Heart right ventricle (tissue), 16 donors: ENCODE data around the gene TMEM132D. TPM values are rescaled to one million over a fixed set of nuclear protein-coding genes. Genes with fewer than 3 reads are reported as not detected.

ENCODE experiments used
- ATAC-seq, 8 donors: fragments of 200-7000 bp; cut with Tn5 transposase; one replicate each; pipeline ENCODE4 v1.9.1; 2020; ENCODE audit warnings: mild to moderate bottlenecking in 8 of 8, moderate library complexity in 8 of 8, moderate number of reproducible peaks in 1 of 8
- DNase-seq, 2 donors: peaks; one replicate each; pipeline ENCODE4 v3.0.0-alpha.2; 2020
- H3K27ac ChIP-seq, 10 donors: fragments of 200-600 bp; sonication (generic) in 2 of 10; one replicate each; pipeline versions ENCODE4 v1.5.0 to v1.8.0; 2020 to 2022; ENCODE audit warnings: mild to moderate bottlenecking in 3 of 10
- H3K27me3 ChIP-seq, 7 donors: fragments of 200-600 bp; one replicate each; pipeline ENCODE4 v1.8.0; 2021 to 2022; ENCODE audit warnings: mild to moderate bottlenecking in 2 of 7
- H3K36me3 ChIP-seq, 9 donors: fragments of 200-600 bp; sonication (generic) in 1 of 9; one replicate each; pipeline versions ENCODE4 v1.5.0 to v1.8.0; 2020 to 2022; ENCODE audit warnings: mild to moderate bottlenecking in 2 of 9
- H3K4me1 ChIP-seq, 9 donors: fragments of 200-600 bp; sonication (generic) in 1 of 9; one replicate each; pipeline versions ENCODE4 v1.5.0 to v1.8.0; 2020 to 2022; ENCODE audit warnings: mild to moderate bottlenecking in 4 of 9
- H3K4me3 ChIP-seq, 10 donors: fragments of 200-600 bp; sonication (generic) in 2 of 10; one replicate each; pipeline versions ENCODE4 v1.5.0 to v1.8.0; 2020 to 2022; ENCODE audit warnings: mild to moderate bottlenecking in 7 of 10, moderate library complexity in 2 of 10
- H3K9me3 ChIP-seq, 11 donors: fragments of 200-600 bp in 10 of 11; sonication (generic) in 2 of 11; one replicate each; pipeline versions ENCODE4 v1.5.0 to v1.8.0; 2013 to 2022; ENCODE audit warnings: mild to moderate bottlenecking in 2 of 11, control low read depth in 1 of 11, moderate library complexity in 1 of 11
- CTCF ChIP-seq, 9 donors: fragments of 200-600 bp; sonication (generic) in 2 of 9; IDR thresholded peaks; one replicate each; pipeline versions ENCODE4 v1.5.0 to v1.8.0; 2021 to 2022; ENCODE audit warnings: antibody characterized with exemption in 9 of 9, mild to moderate bottlenecking in 5 of 9, moderate library complexity in 1 of 9
- WGBS, 2 donors: extraction: QIAGEN DNeasy Blood & Tissue Kit; methylation state at CpG; one replicate each; pipeline ENCODE4 v1.1.7; 2013; ENCODE audit warnings: inconsistent platforms in 1 of 2; 5-methylcytosine and 5-hydroxymethylcytosine counted together
- intact Hi-C, 10 donors: fragments of 100-400 bp; cut with DNase I; formaldehyde crosslinking; loops; one replicate each; pipeline versions ENCODE4 v1.11.1 to v1.14.2; 2022
- polyA plus RNA-seq, 2 donors: library from polyadenylated mRNA; stranded (reverse); fragments of 200-250 nt; gene quantifications; one replicate each; pipeline ENCODE4 v1.2.3, GENCODE V29; 2013
- total RNA-seq, 10 donors: library from RNA; stranded (reverse); fragmentation: NEBNext Ultra II Directional in 3 of 10; extraction: Animal tissue kit (Norgen Biotek cat#: 25700) in 3 of 10; gene quantifications; one replicate each; pipeline versions ENCODE4 v1.2.1 to v1.2.4, GENCODE V29; 2021 to 2023
- donor health status: Arrhythmogenic right ventricular cardiomyopathy.
- donor health status: ischemic (EF 13 %, LVEDD 7.1; RV severe dilation, severe dysfunction).
- donor health status: healthy with polysubstance abuse.
- donor health status: DM: no; HTN: yes; CAD: no.
- donor health status: DM: no; HTN: no; CAD: no.
- donor health status: ischemic (EF 25% LVEDD 6.9; RV normal size, moderate dysfunction).
- donor health status: ischemic (EF 25% LVEDD 5.7; RV mildly dilated, moderate dysfunction).
- donor health status: healthy.
- donor health status: DM: yes; HTN: yes; CAD: no.
- donor health status: Ischemic cardiomyopathy.
- donor health status: ischemic (EF 35%, LVEDD 5.7; RV mildly dilated, moderate dysfunction).
- donor health status: nonischemic (EF 11% LVEDD 7.7; RV severe dilation, severe dysfunction).
- donor health status: DM: yes; HTN: yes; CAD: no.
- donor health status: PGD.
- donor health status: ischemic (EF 29% LVEDD 5.4; RV normal size, mild dysfunction).
- donor health status: nonischemic (EF 23%, LVEDD 6.1; RV moderate dilation, normal function).

The TMEM132D gene
- total and polyA plus RNA-seq, 12 donors: not detected

GRCh38 chr12:129670256-129670920 is 233.4 kb downstream of the TMEM132D start:
- intact Hi-C loops: no loop called here
- Histone ChIP-seq H3K4me3 (no peak overlapping the region), H3K27ac (no peak overlapping the region), H3K27me3 (no peaks in the 10 kb centered on the region), H3K9me3 (peaks cover 0 to 9% (median 0%) of the 10 kb centered on the region in 11 donors), H3K4me1 (no peaks in the 10 kb centered on the region), H3K36me3 (no peaks in the 10 kb centered on the region)
- ATAC-seq: no peak
- TF ChIP-seq CTCF (IDR thresholded peaks at IDR 0.05): no peak
- DNase-seq: no peak
- WGBS, 2 donors: 64% methylated on average over 6 of the region's 6 CpGs

- 75 to 85% methylated on average over 6 of the region's 6 CpGs for WGBS, 2 donors
- no peak overlapping the region for H3K4me3 ChIP-seq
- H3K9me3 ChIP-seq: peaks cover 0 to 21% (median 0%) of the 10 kb centered on the region in 11 donors
- no peak overlapping the region for H3K27ac ChIP-seq
- no peak for TF ChIP-seq CTCF (IDR thresholded peaks at IDR 0.05)
- H3K4me1 ChIP-seq: no peaks in the 10 kb centered on the region
- no peak for DNase-seq
- intact Hi-C loops: no loop called here
- no peak for ATAC-seq
- no peaks in the 10 kb centered on the region for H3K36me3 ChIP-seq
- H3K27me3 ChIP-seq: no peaks in the 10 kb centered on the region
These were observed 238.4 kb downstream of the TMEM132D start for GRCh38 chr12:129665414-129665813.

GRCh38 chr12:129662234-129662633 is 241.6 kb downstream of the TMEM132D start:
- no peak overlapping the region for H3K27ac ChIP-seq
- no peaks in the 10 kb centered on the region for H3K36me3 ChIP-seq
- ATAC-seq: no peak
- no peak overlapping the region for H3K4me3 ChIP-seq
- no peaks in the 10 kb centered on the region for H3K27me3 ChIP-seq
- intact Hi-C loops: no loop called here
- H3K9me3 ChIP-seq: peaks cover 0 to 21% (median 0%) of the 10 kb centered on the region in 11 donors
- DNase-seq: no peak
- no peak for TF ChIP-seq CTCF (IDR thresholded peaks at IDR 0.05)
- 80 to 86% methylated on average over 9 of the region's 9 CpGs for WGBS, 2 donors
- no peaks in the 10 kb centered on the region for H3K4me1 ChIP-seq

GRCh38 chr12:129660946-129661345 is 242.9 kb downstream of the TMEM132D start:
- TF ChIP-seq CTCF (IDR thresholded peaks at IDR 0.05): no peak
- Histone ChIP-seq H3K4me3 (no peak overlapping the region), H3K27ac (no peak overlapping the region), H3K36me3 (no peaks in the 10 kb centered on the region), H3K4me1 (no peaks in the 10 kb centered on the region), H3K27me3 (no peaks in the 10 kb centered on the region), H3K9me3 (peaks cover 0 to 21% (median 0%) of the 10 kb centered on the region in 11 donors)
- ATAC-seq (no peak), DNase-seq (no peak)
- WGBS, 2 donors: 40 to 59% methylated on average over 7 of the region's 7 CpGs
- intact Hi-C loops: no loop called here
